GM12892 (cell line): Measurements from ENCODE around the gene RPL10.

Source experiments
- DNase-seq: peaks from one replicate; pipeline ENCODE4 v3.0.0; 2011; ENCODE audit not compliant: insufficient read length
- FAIRE-seq: peaks from 2 replicates; lab custom pipeline; 2011; peaks lifted over from hg19 to GRCh38; lab: Jason Lieb, UNC
- POLR2A ChIP-seq: IDR thresholded peaks from 2 replicates; pipeline ENCODE4 v1.6.1; 2011; ENCODE audit warnings: low read depth, low read length, control low read depth
- POLR2AphosphoS5 ChIP-seq: IDR thresholded peaks from 2 replicates; pipeline ENCODE4 v1.6.1; 2011; ENCODE audit warnings: low read depth, low read length, control low read depth
- TAF1 ChIP-seq: IDR thresholded peaks from 2 replicates; pipeline ENCODE4 v1.6.1; 2011; ENCODE audit warnings: low read depth, mild to moderate bottlenecking, control low read depth, low read length, borderline replicate concordance

RPL10 gene

DNA sequence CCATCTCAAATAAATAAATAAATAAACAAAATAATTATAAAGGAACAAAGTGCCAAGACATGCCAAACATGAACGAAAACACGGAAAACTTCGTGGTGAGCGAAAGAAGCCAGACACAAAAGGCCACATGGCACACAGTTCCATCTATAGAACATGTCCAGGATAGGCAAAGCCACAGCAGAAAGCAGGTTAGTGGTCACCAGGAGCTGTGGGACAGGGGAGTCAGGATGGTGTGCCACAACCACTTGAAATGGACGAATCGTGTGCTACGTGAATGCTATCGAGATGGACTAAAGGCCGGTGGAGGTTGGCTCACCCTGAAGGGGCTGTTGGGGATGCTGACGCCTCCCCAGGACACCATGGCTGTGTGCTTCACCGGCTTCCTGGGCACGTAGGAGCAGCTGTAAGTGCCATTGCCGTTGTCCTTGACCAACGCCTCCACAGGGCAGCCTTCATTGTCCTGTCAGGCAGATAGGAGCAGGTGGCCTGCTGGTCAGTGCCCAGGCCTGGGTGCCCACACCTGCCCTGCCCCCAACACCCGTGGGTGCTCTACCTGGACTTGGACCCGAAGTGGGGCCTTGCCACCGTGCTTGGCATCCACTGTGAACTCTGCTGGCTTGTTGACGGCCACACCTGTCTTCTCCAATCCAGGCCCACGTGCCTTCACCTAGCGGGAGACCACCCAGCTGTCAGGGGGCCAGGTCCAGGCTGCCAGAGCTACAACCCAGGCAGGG is 34.3 kb upstream of the RPL10 start:
- DNase-seq (no peak), FAIRE-seq (no peak)
- TF ChIP-seq TAF1 (no peak), POLR2A (no peak), POLR2AphosphoS5 (no peak; the same call in 1 of the 2 replicates)

DNA sequence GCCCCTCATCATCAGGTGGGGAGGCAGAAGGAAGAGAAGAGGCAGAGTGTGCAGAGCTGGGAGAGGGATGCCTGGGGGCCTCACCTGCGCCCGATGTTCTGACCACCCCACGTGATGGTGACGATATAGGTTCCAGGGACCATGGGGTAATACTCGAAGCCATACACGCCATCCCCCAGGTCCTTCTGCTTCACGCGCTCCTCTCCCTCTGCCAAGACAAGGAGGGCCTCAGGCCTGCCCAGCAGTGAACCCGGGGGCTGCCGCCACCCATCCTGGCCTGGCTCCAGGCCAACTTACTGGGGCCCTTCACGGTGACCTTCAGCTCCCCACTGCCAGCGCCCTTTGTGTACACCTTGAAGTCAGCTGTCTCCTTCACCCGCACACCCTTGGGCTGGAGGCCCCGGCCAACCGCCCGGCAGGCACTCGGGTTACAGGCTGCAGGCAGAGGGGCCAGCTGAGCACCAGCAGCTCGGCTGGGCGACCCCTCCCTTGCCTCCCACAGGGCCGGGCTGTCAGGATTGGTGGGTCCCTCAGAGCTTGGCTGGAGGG is 33.1 kb upstream of the RPL10 start:
- no peak for DNase-seq
- TF ChIP-seq TAF1 = no peak
- TF ChIP-seq POLR2A = no peak; the same call in 1 of the 2 replicates
- no peak for TF ChIP-seq POLR2AphosphoS5
- no peak for FAIRE-seq

DNA sequence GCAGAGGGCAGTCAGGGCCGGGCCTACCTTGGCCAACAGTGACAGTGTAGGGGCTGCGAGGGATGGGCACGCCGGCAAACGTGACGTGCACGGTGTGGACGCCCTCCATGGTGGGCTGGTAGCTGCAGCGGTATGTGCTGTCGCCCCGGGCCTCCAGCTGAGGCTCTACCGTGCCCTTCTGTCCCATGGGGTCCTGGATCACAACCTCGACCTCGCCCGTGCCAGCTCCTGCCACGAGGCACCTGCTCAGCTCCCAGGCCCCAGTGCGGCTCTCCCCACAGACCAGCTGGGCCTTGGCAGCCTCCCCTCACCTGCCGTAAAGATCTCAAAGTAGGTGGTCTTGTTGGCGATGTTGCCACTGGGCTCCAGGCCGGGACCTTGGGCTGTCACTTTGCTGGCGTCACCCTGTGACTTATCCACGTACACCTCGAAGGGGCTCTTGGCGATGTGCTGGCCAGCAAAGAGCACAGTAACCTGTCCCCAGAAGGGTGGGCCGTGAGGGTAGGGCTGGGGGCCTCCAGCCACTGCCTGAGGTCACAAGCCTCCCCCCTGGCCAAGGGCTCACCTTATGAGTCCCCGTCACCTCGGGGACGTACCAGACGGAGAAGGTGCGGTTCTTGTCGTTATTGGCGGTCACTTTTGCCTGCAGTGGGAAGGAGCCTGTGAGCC is 32.0 kb upstream of the RPL10 start:
- TF ChIP-seq POLR2A = no peak
- TF ChIP-seq TAF1 = no peak
- TF ChIP-seq POLR2AphosphoS5 = no peak
- DNase-seq (no peak), FAIRE-seq (no peak)

DNA sequence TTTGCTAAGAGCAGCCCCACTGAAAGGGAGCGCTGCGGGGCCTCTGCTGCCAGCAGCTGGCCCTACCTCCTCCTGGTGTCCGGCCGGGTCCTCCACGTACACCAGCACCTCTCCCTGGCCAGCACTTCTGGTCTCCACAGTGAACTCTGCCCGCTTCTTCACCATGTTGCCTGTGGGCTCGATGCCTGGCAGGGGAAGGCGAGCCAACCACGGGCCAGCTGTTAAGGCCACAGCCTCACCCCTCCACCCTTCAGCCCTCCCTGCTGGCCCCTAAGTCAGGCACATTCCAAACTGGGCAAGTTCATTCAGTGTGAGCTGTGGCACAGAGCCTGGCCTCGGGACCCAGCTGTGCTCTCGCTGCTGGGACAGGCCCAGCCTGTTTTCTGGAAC is 31.5 kb upstream of the RPL10 start:
- DNase-seq = no peak
- no peak for FAIRE-seq
- TF ChIP-seq POLR2AphosphoS5 (no peak), TAF1 (no peak), POLR2A (peak; percentile 42; the same call in 1 of the 2 replicates)

DNA sequence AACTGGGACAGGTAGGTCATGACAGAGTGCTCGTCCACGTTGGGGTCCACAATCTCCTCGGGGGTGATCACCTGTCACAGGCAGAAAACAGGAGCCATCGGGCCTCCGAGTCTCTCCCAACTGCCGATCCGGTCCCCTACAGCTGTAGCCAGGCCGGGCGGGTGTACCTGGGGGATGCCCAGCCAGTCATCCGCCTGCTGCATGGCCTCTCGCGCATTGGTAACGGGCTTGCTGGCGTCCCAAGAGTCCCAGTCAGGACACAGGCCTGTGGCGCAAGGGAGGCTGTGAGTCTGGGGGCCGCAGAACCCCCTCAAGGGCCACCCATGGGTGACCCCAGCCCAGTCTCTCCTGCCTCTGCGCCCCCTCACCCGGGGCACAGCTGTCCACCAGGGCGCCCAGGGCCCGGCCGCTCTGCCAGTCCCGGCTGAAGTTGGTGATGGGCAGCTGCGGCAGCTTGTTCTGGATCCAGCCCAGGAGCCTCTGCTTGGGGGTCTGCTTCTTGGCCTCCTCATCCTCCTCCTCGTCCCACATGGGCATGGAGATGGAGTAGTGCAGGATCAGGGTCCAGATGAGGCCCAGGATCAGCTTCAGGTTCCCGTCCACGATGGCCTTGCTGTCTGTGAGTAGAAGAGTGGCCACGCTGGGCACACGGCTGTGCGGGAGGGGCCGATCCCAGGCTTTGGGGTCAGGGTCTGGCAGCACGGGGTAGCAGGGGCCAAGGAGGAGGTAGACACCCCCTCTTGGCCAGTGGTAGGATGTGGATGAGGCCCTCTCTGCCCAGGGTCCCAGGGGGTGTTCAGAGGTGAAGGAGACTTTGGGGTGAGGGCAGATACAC is 30.5 kb upstream of the RPL10 start:
- no peak for DNase-seq
- FAIRE-seq = no peak
- no peak; the same call in 1 of the 2 replicates for TF ChIP-seq POLR2AphosphoS5
- no peak for TF ChIP-seq TAF1
- no peak for TF ChIP-seq POLR2A

- DNase-seq (no peak), FAIRE-seq (peak; percentile 66)
- peak; percentile 52; the same call in 1 of the 2 replicates for TF ChIP-seq POLR2A
- no peak for TF ChIP-seq TAF1
Observed at GRCh38 chrX:154368630-154369448, 29.3 kb upstream of the RPL10 start.

DNA sequence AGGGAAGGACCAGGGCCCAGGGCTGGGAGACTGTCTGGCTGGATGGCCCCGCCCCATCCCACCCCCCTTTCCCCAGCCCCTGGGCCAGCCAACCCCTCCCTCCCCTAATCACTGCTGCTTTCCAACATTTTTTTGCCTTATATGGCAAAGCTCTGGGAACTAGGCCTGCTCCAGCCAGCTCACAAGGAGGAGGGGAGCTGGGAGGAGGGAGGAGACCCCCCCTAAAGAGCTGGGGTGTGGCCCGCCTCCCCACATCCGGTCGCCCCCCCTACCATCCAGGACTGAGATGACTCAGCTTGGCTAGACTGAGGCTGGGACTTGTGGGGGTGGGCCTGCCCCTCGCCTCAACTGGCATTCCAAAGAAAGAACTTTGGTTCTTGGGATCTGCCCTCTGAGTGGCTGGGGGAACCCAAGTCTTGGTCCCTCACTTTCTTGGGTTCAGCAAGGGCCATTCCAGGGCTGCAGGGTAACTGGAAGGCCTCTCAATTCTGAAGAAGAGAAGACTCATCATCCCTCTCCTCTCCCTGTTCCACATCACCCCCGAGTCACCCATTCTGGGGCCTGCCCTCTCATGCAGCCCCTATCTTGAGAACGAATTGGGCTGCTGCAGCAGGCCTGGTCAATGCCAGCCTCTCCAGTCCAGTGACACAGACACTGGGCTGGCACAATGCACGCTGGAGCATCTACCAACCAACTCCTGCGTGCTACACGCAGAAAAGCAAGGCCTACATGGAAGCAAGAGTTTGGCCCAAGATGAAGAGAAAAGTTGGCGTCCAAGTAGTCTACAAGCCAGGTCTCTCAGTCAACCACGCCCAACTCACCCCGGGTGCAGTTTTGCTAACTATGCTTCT is 28.5 kb upstream of the RPL10 start:
- FAIRE-seq (peak; percentile 76), DNase-seq (no peak)
- no peak for TF ChIP-seq POLR2A
- TF ChIP-seq POLR2AphosphoS5 = no peak
- no peak for TF ChIP-seq TAF1

DNA sequence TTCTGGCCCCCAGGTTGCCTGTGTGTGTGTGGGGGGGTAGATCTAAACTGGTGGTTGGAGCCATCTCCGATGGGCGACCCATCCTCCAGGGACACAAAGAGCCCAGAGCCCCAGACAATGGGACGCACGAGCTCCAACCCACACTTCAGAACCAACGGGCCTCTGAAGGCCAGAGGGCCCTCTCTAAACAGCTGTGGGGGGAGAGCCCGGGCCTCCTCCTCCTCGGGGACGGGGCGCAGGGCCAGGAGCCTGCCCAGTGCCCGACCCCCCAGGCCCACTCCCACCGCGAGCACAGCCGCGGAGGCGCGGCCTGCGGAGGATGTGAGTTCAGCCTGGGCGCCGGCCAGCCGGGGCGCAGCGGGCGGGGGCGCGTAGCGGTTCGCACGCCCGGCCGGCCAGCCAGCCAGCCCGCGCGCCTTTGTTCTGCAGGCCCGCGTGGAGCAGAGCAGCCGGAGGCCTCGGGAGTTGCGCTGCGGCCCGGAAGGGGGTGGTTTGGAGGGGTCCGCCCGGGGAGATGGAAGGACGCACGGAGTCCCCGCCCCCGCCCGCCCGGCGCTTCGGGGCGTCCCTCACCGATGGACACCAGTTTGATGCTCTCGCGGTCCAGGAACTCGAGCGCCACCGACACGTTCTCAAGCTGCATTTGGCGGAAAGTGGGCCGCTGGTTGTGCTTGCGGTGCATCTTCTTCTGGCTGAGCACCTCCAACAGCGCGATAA is 27.7 kb upstream of the RPL10 start:
- FAIRE-seq = no peak
- no peak for DNase-seq
- no peak for TF ChIP-seq POLR2AphosphoS5
- no peak for TF ChIP-seq TAF1
- no peak for TF ChIP-seq POLR2A
